ENCODE results near the gene MRI1.

- TF ChIP-seq, protein P1, sequence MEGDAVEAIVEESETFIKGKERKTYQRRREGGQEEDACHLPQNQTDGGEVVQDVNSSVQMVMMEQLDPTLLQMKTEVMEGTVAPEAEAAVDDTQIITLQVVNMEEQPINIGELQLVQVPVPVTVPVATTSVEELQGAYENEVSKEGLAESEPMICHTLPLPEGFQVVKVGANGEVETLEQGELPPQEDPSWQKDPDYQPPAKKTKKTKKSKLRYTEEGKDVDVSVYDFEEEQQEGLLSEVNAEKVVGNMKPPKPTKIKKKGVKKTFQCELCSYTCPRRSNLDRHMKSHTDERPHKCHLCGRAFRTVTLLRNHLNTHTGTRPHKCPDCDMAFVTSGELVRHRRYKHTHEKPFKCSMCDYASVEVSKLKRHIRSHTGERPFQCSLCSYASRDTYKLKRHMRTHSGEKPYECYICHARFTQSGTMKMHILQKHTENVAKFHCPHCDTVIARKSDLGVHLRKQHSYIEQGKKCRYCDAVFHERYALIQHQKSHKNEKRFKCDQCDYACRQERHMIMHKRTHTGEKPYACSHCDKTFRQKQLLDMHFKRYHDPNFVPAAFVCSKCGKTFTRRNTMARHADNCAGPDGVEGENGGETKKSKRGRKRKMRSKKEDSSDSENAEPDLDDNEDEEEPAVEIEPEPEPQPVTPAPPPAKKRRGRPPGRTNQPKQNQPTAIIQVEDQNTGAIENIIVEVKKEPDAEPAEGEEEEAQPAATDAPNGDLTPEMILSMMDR (IDR thresholded peaks at IDR 0.05) = no peak
- no peak for TF ChIP-seq POLR2A (IDR thresholded peaks at IDR 0.05)
Measured at GRCh38 chr19:13797058-13797440, 32.7 kb downstream of the MRI1 start.

Data from esophagus squamous epithelium (tissue), 4 donors.